IMR-90 (cell line): Measurements from ENCODE around the gene KIF1C.

Experiments
- BHLHE40 ChIP-seq: fragments of 150-350 bp; IDR thresholded peaks from 2 replicates; pipeline ENCODE4 v1.6.1; 2016; ENCODE audit warnings: mild to moderate bottlenecking, low read depth, low read length
- MAZ ChIP-seq: IDR thresholded peaks from 2 replicates; pipeline ENCODE4 v1.6.1; 2012; ENCODE audit warnings: low read depth, mild to moderate bottlenecking, low read length, improper control_type of control experiment, moderate library complexity, borderline replicate concordance
- MXI1 ChIP-seq: IDR thresholded peaks from 2 replicates; pipeline ENCODE4 v1.6.1; 2012; ENCODE audit warnings: low read depth, mild to moderate bottlenecking, low read length, moderate library complexity, borderline replicate concordance
- POLR2A ChIP-seq: IDR thresholded peaks from 2 replicates; pipeline ENCODE4 v1.6.1; 2012; ENCODE audit warnings: mild to moderate bottlenecking, low read depth, low read length
- RAD21 ChIP-seq: IDR thresholded peaks from 2 replicates; pipeline ENCODE4 v1.6.1; 2012; ENCODE audit warnings: low read length, improper control_type of control experiment
- RFX5 ChIP-seq: IDR thresholded peaks from 2 replicates; pipeline ENCODE4 v1.8.0; 2012; ENCODE audit warnings: low read depth, mild to moderate bottlenecking, low read length, moderate library complexity
- TF ChIP-seq, protein P1 (sequence below): conservative IDR thresholded peaks from 2 replicates; pipeline ENCODE4 v1.5.1; 2012; ENCODE audit warnings: mild to moderate bottlenecking, low read depth, low read length, improper control_type of control experiment

DNA sequence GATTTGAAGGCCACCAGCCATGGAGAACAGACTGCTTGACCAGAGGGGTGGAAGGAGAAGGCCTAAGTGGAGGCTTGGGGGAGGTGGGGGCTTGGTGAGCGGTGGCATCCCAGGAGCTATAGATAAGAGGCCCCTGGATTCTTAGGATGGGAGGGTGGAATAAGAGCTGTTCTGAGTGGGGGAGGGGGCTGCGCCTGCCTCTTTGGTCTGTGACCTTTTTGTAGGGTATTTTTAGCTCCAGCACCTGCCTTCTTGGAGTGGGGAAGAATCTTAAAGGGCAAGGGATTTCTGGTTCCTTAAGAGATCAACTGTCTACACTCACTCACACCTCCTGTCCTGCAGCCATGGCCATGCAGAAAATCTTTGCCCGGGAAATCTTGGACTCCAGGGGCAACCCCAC is 46.3 kb upstream of the KIF1C start:
- TF ChIP-seq, protein P1, sequence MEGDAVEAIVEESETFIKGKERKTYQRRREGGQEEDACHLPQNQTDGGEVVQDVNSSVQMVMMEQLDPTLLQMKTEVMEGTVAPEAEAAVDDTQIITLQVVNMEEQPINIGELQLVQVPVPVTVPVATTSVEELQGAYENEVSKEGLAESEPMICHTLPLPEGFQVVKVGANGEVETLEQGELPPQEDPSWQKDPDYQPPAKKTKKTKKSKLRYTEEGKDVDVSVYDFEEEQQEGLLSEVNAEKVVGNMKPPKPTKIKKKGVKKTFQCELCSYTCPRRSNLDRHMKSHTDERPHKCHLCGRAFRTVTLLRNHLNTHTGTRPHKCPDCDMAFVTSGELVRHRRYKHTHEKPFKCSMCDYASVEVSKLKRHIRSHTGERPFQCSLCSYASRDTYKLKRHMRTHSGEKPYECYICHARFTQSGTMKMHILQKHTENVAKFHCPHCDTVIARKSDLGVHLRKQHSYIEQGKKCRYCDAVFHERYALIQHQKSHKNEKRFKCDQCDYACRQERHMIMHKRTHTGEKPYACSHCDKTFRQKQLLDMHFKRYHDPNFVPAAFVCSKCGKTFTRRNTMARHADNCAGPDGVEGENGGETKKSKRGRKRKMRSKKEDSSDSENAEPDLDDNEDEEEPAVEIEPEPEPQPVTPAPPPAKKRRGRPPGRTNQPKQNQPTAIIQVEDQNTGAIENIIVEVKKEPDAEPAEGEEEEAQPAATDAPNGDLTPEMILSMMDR: no peak
- TF ChIP-seq RFX5: no peak
- no peak for TF ChIP-seq POLR2A
- TF ChIP-seq MXI1: no peak
- no peak for TF ChIP-seq RAD21
- no peak for TF ChIP-seq BHLHE40
- TF ChIP-seq MAZ: no peak
